Mesenchymal stem cell (in vitro differentiated cells and primary cell): ENCODE results near the gene RPH3AL.

Experiments used
- DNase-seq: peaks from one replicate; pipeline ENCODE4 v3.0.0-alpha.2; 2013
- H2AFZ ChIP-seq: one replicate; pipeline ENCODE4 v1.6.1; 2013; ENCODE audit warnings: low read depth, mild to moderate bottlenecking, control low read depth, inconsistent platforms, low read length, moderate library complexity
- H2AK5ac ChIP-seq: 2 replicates; pipeline ENCODE4 v1.6.1; 2013; ENCODE audit warnings: low read length, moderate library complexity, mild to moderate bottlenecking, inconsistent platforms; ENCODE audit not compliant: severe bottlenecking
- H2BK120ac ChIP-seq: one replicate; pipeline ENCODE4 v1.6.1; 2013; ENCODE audit warnings: low read depth, mild to moderate bottlenecking, inconsistent platforms, low read length, moderate library complexity
- H2BK12ac ChIP-seq, 2 experiments: one replicate each; pipeline ENCODE4 v1.6.1; 2013; ENCODE audit warnings: inconsistent platforms in 2 of 2, low read length in 2 of 2, mild to moderate bottlenecking in 2 of 2, moderate library complexity in 2 of 2, control low read depth in 1 of 2
- H2BK15ac ChIP-seq: one replicate; pipeline ENCODE4 v1.6.1; 2013; ENCODE audit warnings: mild to moderate bottlenecking, low read depth, inconsistent platforms; ENCODE audit not compliant: poor library complexity, severe bottlenecking
- H2BK5ac ChIP-seq: 2 replicates; pipeline ENCODE4 v1.6.1; 2013; ENCODE audit warnings: low read depth, mild to moderate bottlenecking, low read length, control low read depth, inconsistent platforms; ENCODE audit not compliant: poor library complexity, severe bottlenecking
- H3K14ac ChIP-seq, 2 experiments: one replicate each; pipeline ENCODE4 v1.6.1; 2013; ENCODE audit warnings: inconsistent platforms in 2 of 2, low read length in 2 of 2, control low read depth in 1 of 2, mild to moderate bottlenecking in 1 of 2, moderate library complexity in 1 of 2
- H3K18ac ChIP-seq, 2 experiments: one replicate each; pipeline ENCODE4 v1.6.1; 2013; ENCODE audit warnings: inconsistent platforms in 2 of 2, low read length in 2 of 2, control low read depth in 1 of 2, low read depth in 1 of 2, mild to moderate bottlenecking in 1 of 2
- H3K23ac ChIP-seq, 2 experiments: one replicate each; pipeline ENCODE4 v1.6.1; 2013; ENCODE audit warnings: inconsistent platforms in 2 of 2, low read length in 2 of 2, mild to moderate bottlenecking in 2 of 2, moderate library complexity in 2 of 2, control low read depth in 1 of 2
- H3K27ac ChIP-seq: 2 replicates; pipeline ENCODE4 v1.5.1; 2013; ENCODE audit warnings: mild to moderate bottlenecking, moderate library complexity, low read length, control low read depth, inconsistent platforms; ENCODE audit not compliant: poor library complexity, severe bottlenecking
- H3K27me3 ChIP-seq, 2 experiments: 2 replicates each; pipeline versions ENCODE4 v1.6.1 to v1.7.0; 2013; ENCODE audit warnings: low read length in 2 of 2, mild to moderate bottlenecking in 2 of 2, moderate library complexity in 2 of 2, control low read depth in 1 of 2, inconsistent platforms in 1 of 2; ENCODE audit not compliant: control insufficient read depth in 1 of 2, insufficient read depth in 1 of 2
- H3K36me3 ChIP-seq, 2 experiments: 2 replicates each; pipeline versions ENCODE4 v1.6.1 to v1.7.0; 2013; ENCODE audit warnings: low read length in 2 of 2, control low read depth in 1 of 2, inconsistent platforms in 1 of 2, low read depth in 1 of 2, mild to moderate bottlenecking in 1 of 2; ENCODE audit not compliant: insufficient read depth in 2 of 2, control insufficient read depth in 1 of 2
- H3K4ac ChIP-seq, 2 experiments: one replicate each; pipeline ENCODE4 v1.6.1; 2013; ENCODE audit warnings: inconsistent platforms in 2 of 2, low read length in 2 of 2, mild to moderate bottlenecking in 2 of 2, moderate library complexity in 2 of 2, control low read depth in 1 of 2, low read depth in 1 of 2
- H3K4me1 ChIP-seq: 2 replicates; pipeline ENCODE4 v1.6.1; 2013; ENCODE audit warnings: low read depth, low read length, control low read depth; ENCODE audit not compliant: control insufficient read depth, insufficient read depth
- H3K4me2 ChIP-seq: 2 replicates; pipeline ENCODE4 v1.6.1; 2013; ENCODE audit warnings: low read length, mild to moderate bottlenecking, inconsistent platforms; ENCODE audit not compliant: poor library complexity, severe bottlenecking
- H3K4me3 ChIP-seq, 2 experiments: 2 replicates each; pipeline versions ENCODE4 v1.5.1 to v1.7.0; 2013; ENCODE audit warnings: low read length in 2 of 2, mild to moderate bottlenecking in 2 of 2, control low read depth in 1 of 2, low read depth in 1 of 2; ENCODE audit not compliant: insufficient read depth in 1 of 2
- H3K79me1 ChIP-seq: replicated peaks from 2 replicates; pipeline ENCODE4 v1.6.1; 2013; ENCODE audit warnings: mild to moderate bottlenecking, control low read depth, low read length, inconsistent platforms; ENCODE audit not compliant: poor library complexity, severe bottlenecking
- H3K9ac ChIP-seq: 2 replicates; pipeline ENCODE4 v1.7.0; 2013; ENCODE audit warnings: mild to moderate bottlenecking, low read length, moderate library complexity
- H3K9me3 ChIP-seq: 2 replicates; pipeline ENCODE4 v1.7.0; 2013; ENCODE audit warnings: mild to moderate bottlenecking, low read length; ENCODE audit not compliant: control insufficient read depth
- H4K8ac ChIP-seq: one replicate; pipeline ENCODE4 v1.6.1; 2013; ENCODE audit warnings: inconsistent platforms, mild to moderate bottlenecking, low read length, moderate library complexity
- H4K91ac ChIP-seq: one replicate; pipeline ENCODE4 v1.6.1; 2013; ENCODE audit warnings: mild to moderate bottlenecking, low read length, inconsistent platforms
- WGBS: methylation state at CpG from one replicate; pipeline ENCODE4 v1.1.7; 2013; ENCODE audit warnings: mixed read lengths; 5-methylcytosine and 5-hydroxymethylcytosine counted together

The RPH3AL gene

DNA sequence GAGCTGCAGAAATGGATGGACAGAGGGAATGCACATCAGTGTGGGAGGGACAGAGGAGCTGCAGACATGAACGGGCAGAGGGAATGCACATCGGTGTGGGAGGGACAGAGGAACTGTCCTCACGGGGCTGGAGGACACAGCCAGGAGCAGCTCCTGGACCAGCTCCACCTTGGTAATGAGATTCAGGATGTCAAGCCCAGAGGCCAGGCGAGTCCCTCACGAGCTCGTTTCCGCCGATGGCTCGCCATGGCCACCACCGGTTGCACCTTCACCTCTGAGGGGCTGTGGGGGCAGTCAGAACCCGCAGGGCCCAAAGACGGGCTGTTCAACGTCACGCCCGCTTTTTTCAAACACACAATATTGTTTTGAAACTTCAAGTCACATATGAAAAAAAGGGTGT lies 56.2 kb downstream of the RPH3AL start:
- Histone ChIP-seq H4K91ac (no peak overlapping the region), H2AK5ac (no peak overlapping the region), H3K4ac (no peak overlapping the region), H3K27me3 (peaks cover 0 to 35% of the 10 kb centered on the region in 2 experiments), H3K4me1 (peaks cover 5% of the 10 kb centered on the region), H3K27ac (no peak overlapping the region), H3K4me3 (no peak overlapping the region), H2BK15ac (no peak overlapping the region), H3K79me1 (no peaks in the 10 kb centered on the region), H2BK12ac (no peak overlapping the region), H3K14ac (no peak overlapping the region), H3K23ac (no peak overlapping the region), H3K36me3 (peaks cover 0 to 10% of the 10 kb centered on the region in 2 experiments), H3K9ac (no peak overlapping the region), H3K9me3 (no peaks in the 10 kb centered on the region), H3K18ac (no peak overlapping the region), H4K8ac (no peak overlapping the region), H3K4me2 (no peak overlapping the region), H2AFZ (no peak overlapping the region), H2BK120ac (no peak overlapping the region), H2BK5ac (no peak overlapping the region)
- DNase-seq, result no peak
- 82% methylated on average over 10 of the region's 15 CpGs for WGBS

DNA sequence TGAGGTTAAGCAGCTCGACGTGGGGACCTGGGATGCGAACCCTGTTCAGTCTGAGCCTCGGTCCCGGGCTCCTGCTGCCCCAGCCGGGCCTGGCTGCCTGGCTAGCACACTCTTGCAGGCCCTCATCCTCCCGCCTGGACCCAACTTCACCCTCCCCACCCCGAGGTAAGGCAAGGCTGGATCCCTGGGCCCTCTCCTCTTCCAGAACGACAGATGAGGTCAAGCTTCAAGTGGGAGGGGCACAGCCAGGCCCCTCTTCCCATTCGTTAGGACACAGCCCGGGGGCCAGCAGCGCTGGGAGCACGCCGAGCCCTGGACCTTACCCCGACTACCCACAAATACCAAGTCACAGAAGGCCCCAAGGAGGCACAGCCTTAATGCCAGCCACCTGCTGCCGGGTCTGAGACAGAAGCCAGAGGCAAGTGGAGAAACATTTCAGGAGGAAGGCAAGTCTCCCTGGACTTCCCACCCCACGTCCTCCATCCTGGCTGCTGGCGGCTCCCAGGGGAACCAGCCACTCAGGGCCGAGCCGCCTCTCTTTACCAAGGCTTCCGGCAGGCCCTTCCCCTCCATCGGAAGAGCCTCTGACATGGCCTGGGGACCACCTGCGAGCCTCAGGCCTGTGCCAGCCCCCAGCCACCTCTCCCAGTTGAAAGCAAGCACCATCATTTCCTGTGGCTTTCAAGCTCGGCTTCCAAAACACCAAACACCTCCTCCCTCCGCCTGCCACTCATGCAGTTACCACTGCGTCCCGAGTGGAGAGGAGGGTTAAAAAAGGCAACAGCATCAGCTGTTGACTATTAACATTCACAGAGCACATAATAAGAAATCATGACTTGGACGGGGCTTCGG lies 59.9 kb downstream of the RPH3AL start:
- Histone ChIP-seq H3K4ac (no peak overlapping the region), H3K36me3 (peaks cover 0 to 19% of the 10 kb centered on the region in 2 experiments), H4K8ac (no peak overlapping the region), H3K9ac (no peak overlapping the region), H3K27ac (no peak overlapping the region), H3K18ac (no peak overlapping the region), H2BK12ac (no peak overlapping the region), H3K79me1 (no peaks in the 10 kb centered on the region), H2AK5ac (no peak overlapping the region), H2BK120ac (no peak overlapping the region), H3K4me2 (no peak overlapping the region), H2BK15ac (no peak overlapping the region), H3K4me3 (no peak overlapping the region), H3K4me1 (peaks cover 3% of the 10 kb centered on the region), H3K23ac (no peak overlapping the region), H2BK5ac (no peak overlapping the region), H2AFZ (no peak overlapping the region), H3K14ac (no peak overlapping the region), H3K27me3 (peaks cover 0 to 30% of the 10 kb centered on the region in 2 experiments), H4K91ac (no peak overlapping the region), H3K9me3 (no peaks in the 10 kb centered on the region)
- 79% methylated on average over 28 of the region's 29 CpGs for WGBS
- no peak for DNase-seq

DNA sequence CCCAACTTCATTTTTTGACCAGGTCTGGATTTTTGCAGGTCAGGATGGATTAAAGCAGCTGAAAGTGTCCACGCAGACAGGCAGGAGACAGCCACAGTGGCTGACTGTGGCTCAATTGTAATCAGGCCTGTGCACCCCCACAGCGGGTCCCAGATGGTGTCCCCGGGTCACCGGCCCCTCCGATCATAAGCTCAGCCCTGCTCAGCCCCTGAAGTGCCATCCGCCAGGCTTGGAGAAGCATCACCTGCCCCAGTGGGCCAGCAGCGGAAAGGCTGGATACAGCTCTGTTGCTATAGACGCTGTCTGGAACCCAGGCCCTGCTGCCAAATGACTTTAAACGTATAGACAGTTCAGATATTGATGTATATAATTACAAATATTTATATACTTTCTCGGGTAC lies 60.6 kb downstream of the RPH3AL start:
- Histone ChIP-seq H2AK5ac (no peak overlapping the region), H3K9me3 (no peaks in the 10 kb centered on the region), H3K4me2 (no peak overlapping the region), H2BK15ac (no peak overlapping the region), H3K4me3 (no peak overlapping the region), H2BK12ac (no peak overlapping the region), H3K4me1 (peaks cover 3% of the 10 kb centered on the region), H2AFZ (no peak overlapping the region), H4K91ac (no peak overlapping the region), H3K9ac (no peak overlapping the region), H4K8ac (no peak overlapping the region), H3K4ac (no peak overlapping the region), H3K14ac (no peak overlapping the region), H3K36me3 (peaks cover 0 to 19% of the 10 kb centered on the region in 2 experiments), H3K18ac (no peak overlapping the region), H3K27me3 (peaks cover 0 to 23% of the 10 kb centered on the region in 2 experiments), H2BK5ac (no peak overlapping the region), H3K23ac (no peak overlapping the region), H2BK120ac (no peak overlapping the region), H3K79me1 (no peaks in the 10 kb centered on the region), H3K27ac (no peak overlapping the region)
- DNase-seq, result no peak
- WGBS, result 96% methylated on average over 7 of the region's 10 CpGs

GRCh38 chr17:291587-291986 lies 61.0 kb downstream of the RPH3AL start:
- Histone ChIP-seq H2BK15ac (no peak overlapping the region), H3K14ac (no peak overlapping the region), H3K27me3 (peaks cover 0 to 18% of the 10 kb centered on the region in 2 experiments), H3K18ac (no peak overlapping the region), H3K4me3 (no peak overlapping the region), H2BK5ac (no peak overlapping the region), H3K4ac (no peak overlapping the region), H3K9me3 (no peaks in the 10 kb centered on the region), H3K36me3 (peaks cover 0 to 19% of the 10 kb centered on the region in 2 experiments), H4K91ac (no peak overlapping the region), H3K23ac (no peak overlapping the region), H2BK120ac (no peak overlapping the region), H3K27ac (no peak overlapping the region), H3K4me2 (no peak overlapping the region), H2AK5ac (no peak overlapping the region), H3K9ac (no peak overlapping the region), H4K8ac (no peak overlapping the region), H2BK12ac (no peak overlapping the region), H3K4me1 (peaks cover 3% of the 10 kb centered on the region), H2AFZ (no peak overlapping the region), H3K79me1 (no peaks in the 10 kb centered on the region)
- WGBS, result 87% methylated on average over 5 of the region's 7 CpGs
- DNase-seq, result no peak
